NCI-H2107 treated with DMSO at 0.1 percent for 48 hours (cell line): Measurements from ENCODE around the gene NCDN.

Experiments used
- DNase-seq: peaks from one replicate; lab custom pipeline; 2025; ENCODE audit not compliant: unreplicated experiment; lab: John Stamatoyannopoulos, UW

The NCDN gene

DNA sequence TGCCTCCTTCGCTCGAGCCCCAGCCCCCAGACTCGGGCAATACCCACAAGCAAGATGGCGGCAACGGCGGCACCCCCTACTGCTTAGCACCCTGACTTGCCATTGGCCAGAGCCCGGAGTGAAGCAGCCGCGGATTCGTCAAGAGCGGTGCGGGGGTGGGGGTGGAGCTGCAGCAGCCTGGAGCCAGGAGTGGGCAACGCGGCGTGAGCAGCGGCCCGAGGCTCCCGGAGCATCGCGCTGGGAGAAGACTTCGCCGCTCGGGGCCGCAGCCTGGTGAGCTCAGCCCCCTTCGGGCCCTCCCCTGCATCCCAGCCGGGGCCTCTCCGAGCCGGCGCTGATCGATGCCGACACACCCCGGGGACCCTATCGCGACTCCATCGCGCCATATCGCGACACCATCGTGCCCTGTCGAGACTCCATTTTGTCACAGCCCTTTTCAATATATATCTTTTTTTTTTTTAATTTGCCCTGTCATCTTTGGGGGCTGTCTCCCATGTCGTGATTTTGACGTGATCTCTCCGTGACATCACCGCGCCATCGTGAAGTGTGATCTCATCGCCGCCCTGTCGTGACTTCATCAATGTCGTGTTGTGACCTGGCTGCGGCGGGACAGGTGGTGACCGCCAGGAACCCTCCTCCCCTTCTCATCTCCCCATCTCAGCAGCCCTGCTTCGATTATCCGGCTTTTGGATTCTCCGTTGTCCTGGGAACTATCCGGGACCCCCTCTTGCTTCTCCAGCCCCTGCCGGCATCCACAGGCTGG, at the start of gene NCDN:
TSS of gene NCDN (plus strand) at position 189 of the 763 bp plus-strand sequence. CDS start at position 581, 392 bp downstream.
- DNase-seq: peak; percentile 87

- no peak for DNase-seq
These were observed 49.7 kb upstream of the NCDN start for GRCh38 chr1:35507947-35508346.

DNA sequence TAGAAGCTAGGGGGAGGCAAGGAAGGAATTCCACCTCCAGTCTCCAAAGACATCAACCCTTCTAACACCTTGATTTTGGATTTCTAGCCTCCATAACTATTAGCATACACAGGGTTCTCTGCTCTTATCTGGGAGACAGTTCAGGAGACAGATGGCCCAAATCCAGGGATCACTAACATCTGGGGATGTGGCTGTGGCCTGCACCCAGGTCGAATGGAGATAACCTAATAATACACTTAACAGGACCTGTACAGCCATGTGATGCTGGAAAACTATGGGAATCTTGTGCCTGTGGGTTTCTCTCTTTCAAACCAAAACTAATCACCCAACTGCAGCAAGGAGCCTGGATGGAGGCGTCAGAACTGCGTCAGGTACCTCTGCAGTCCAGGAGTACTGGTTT, 48.0 kb upstream of the NCDN start:
- no peak for DNase-seq

- no peak for DNase-seq
These were observed 46.3 kb upstream of the NCDN start for GRCh38 chr1:35511305-35511704.

DNA sequence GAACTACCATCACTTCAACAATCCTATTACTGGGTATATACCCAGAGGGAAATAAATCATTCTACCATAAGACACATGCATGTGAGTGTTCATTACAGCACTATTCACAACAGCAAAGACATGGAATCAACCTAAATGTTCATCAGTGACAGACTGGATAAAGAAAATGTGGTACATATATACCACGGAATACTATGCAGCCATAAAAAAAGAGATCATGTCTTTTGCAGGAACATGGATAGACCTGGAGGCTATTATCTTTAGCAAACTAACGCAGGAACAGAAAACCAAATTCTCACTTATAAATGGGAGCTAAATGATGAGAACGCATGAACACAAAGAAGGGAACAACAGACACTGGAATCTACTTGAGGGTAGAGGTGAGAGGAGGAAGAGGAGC, 39.4 kb upstream of the NCDN start:
- DNase-seq: no peak

- DNase-seq: no peak
These were observed 38.2 kb upstream of the NCDN start for GRCh38 chr1:35519432-35519831.

DNA sequence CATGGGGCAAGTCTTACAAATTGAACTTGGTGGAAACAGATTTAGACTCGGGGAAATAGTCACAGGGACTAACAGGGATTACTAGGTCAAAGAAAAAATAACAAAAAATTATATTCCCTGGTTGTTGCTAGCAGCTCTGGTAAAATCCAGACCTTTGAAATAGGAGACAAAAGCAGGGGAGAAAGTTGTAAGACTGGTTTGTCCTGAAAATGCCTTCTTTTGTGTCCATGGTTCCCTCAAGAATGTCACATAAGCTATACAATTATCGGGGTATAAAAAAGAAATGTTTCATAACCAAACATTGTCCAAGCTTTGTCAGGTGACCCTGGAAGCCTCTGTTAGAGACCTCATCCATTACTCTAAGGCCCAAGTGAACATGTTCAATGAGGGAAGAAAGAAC, 33.5 kb upstream of the NCDN start:
- DNase-seq: no peak

DNA sequence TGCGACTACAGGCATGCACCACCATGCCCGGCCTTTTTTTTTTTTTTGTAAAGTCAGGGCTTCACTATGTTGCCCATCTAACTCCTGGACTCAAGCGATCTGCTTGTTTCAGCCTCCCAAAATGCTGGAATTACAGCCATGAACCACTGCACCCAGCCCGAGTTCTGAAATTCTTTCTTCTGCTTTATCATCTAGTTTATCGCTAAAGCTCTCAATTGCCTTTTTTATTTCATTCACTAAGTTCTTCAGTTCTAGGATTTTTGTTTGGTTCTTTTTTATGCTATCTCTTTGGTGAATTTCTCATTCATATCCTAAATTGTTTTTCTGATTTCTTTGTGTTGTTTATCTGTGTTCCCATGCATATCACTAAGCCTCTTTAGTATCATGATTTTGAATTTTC, 27.4 kb upstream of the NCDN start:
- DNase-seq: no peak

GRCh38 chr1:35530946-35531345, 26.7 kb upstream of the NCDN start:
- no peak for DNase-seq

DNA sequence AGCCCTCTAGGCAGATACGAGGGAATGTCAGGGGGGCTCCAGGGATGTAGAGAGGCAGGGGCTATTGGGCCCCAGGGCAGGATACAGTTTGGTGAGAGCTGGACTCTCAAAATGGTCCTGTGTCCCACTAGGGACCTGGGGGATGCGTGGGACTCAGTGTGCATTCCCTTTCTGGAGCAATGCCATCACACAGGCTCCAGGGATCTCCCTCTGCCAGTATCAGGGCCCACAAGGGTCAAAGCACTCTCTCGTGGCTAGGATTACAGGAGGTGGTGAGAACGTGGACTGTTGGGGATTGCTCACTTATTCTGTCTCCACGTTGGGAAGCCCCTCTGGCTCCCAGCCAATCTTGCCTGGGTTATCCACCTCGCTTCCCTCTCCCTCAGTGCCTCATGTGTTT, 26.2 kb upstream of the NCDN start:
- DNase-seq: no peak

- no peak for DNase-seq
These were observed 24.9 kb upstream of the NCDN start for GRCh38 chr1:35532497-35533223.

DNA sequence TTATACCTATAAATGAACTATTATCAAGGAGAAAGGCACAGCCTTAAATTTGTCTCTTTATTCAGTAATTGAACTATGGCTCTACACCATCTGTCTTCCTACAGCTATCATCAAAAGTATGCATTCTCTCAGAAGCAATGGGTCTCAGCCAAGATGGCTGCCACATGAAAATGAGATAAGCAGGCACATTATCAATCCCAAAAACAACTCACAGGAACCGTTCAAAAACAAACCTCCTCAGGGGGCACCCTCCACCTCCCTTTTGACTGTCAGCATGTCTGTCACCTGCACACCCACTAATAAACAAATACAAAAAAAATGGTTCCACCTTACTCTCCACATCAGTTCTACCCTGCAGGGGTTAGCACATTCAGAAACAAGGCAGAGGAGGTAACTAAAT, 24.0 kb upstream of the NCDN start:
- peak; percentile 45 for DNase-seq

DNA sequence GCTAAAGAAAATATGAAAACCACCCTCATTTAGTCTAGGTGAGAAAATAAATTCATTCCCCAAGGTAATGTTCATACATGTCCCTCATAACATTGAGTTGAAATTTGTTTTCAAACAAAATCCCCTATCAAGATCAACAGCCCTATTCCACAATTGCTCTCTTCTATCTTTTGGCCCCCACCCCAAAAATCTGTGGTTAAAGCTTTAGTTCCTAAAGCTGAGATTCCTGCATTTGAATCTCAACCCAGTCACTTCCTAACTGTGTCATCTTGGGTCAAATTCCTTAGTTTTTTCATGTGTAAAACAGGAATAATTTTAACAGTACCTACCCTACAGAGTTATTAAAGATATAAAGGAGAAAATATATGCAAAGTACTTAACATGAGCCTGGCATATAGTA, 22.4 kb upstream of the NCDN start:
- no peak for DNase-seq

- DNase-seq: no peak
These were observed 20.9 kb upstream of the NCDN start for GRCh38 chr1:35536556-35537162.

- DNase-seq: no peak
These were observed 19.8 kb upstream of the NCDN start for GRCh38 chr1:35537806-35538205.

DNA sequence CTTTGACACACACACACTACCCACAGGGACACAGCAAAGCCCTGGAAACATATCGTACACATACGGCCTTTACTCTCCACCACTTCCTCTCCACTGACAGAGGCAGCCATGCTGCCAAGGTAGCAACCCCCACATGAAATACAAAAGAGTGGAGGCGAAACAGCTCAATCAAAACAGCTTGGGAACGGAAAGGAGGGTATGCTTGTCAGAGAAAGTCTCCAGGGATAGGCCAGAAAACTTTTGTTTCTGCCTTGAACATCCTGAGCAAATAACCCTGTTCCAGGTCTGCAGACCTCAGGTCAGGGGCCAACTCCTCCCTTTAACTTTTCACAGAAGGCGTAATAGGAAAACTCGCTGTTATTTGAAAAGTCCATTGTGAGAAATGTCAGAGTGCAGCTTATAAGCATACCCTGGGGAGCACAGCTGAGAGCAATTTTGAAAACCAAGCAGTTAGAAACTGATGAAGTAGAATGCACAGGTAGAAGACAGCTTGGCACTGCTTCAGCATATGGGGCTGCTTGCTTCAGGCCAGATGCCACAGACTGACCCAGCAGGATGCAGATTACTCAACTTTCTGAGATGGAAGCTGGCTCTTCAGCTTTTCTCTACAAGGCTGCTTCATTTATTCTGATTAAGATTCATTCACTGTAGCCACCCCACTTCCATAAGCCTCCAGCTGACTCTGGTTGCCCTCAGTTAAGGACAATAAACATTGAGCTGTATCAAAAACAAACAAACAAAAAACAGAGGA, 18.4 kb upstream of the NCDN start:
- peak; percentile 56 for DNase-seq

GRCh38 chr1:35539824-35540261, 17.8 kb upstream of the NCDN start:
- DNase-seq: no peak

- DNase-seq: no peak
These were observed 12.6 kb upstream of the NCDN start for GRCh38 chr1:35544976-35545375.

GRCh38 chr1:35546614-35547013, 11.0 kb upstream of the NCDN start:
- DNase-seq: no peak

GRCh38 chr1:35553851-35554250, 3.7 kb upstream of the NCDN start:
- no peak for DNase-seq
